GM23248 (cell line): Measurements from ENCODE around the gene FOXRED2.

Experiments used
- EZH2 ChIP-seq: fragments of 200-600 bp; sonication (generic); IDR thresholded peaks from 2 replicates; pipeline ENCODE4 v1.6.1; 2018; ENCODE audit warnings: antibody characterized with exemption, mild to moderate bottlenecking; ENCODE audit not compliant: insufficient read depth, poor library complexity, severe bottlenecking
- EZH2phosphoT487 ChIP-seq: fragments of 200-600 bp; sonication (generic); IDR thresholded peaks from 2 replicates; pipeline ENCODE4 v1.6.1; 2018; ENCODE audit warnings: antibody characterized with exemption, moderate library complexity, mild to moderate bottlenecking, low read depth; ENCODE audit not compliant: insufficient read depth

- TF ChIP-seq EZH2 (no peak), EZH2phosphoT487 (no peak)
Measured at GRCh38 chr22:36467946-36468345, 38.9 kb downstream of the FOXRED2 start.
